HL-60 (cell line): ENCODE measurements around the gene NOVA1.

ENCODE experiments used
- DNase-seq, 2 experiments: peaks; one replicate each; pipeline ENCODE4 v3.0.0-alpha.2; 2010 to 2020; ENCODE audit warnings: low read depth in 1 of 2, low spot score in 1 of 2
- H3K27ac ChIP-seq: fragments of 250-450 bp; sonication (Bioruptor Pico); replicated peaks from 2 replicates; pipeline ENCODE4 v1.5.1; 2020; ENCODE audit warnings: mild to moderate bottlenecking, moderate library complexity
- H3K27me3 ChIP-seq: fragments of 250-450 bp; sonication (Bioruptor Pico); 2 replicates; pipeline ENCODE4 v1.5.1; 2021; ENCODE audit warnings: mild to moderate bottlenecking, moderate library complexity; ENCODE audit not compliant: insufficient read depth, poor library complexity, severe bottlenecking
- H3K4me3 ChIP-seq: replicated peaks from 2 replicates; pipeline ENCODE4 v1.5.1; 2011; ENCODE audit warnings: mild to moderate bottlenecking, control low read depth, low read length; ENCODE audit not compliant: insufficient read depth
- CTCF ChIP-seq: IDR thresholded peaks from one replicate; pipeline ENCODE4 v1.5.1; 2011; ENCODE audit warnings: low read length, control low read depth, inconsistent platforms; ENCODE audit not compliant: insufficient read depth
- GABPA ChIP-seq: IDR thresholded peaks from 2 replicates; pipeline ENCODE4 v1.6.1; 2012; ENCODE audit warnings: low read depth
- POLR2AphosphoS5 ChIP-seq: IDR thresholded peaks from 2 replicates; pipeline ENCODE4 v1.6.1; 2012; ENCODE audit warnings: low read depth
- REST ChIP-seq: IDR thresholded peaks from 2 replicates; pipeline ENCODE4 v1.6.1; 2012; ENCODE audit warnings: low read depth; ENCODE audit not compliant: insufficient replicate concordance
- SPI1 ChIP-seq: IDR thresholded peaks from 2 replicates; pipeline ENCODE4 v1.6.1; 2012; ENCODE audit warnings: low read depth, mild to moderate bottlenecking, borderline replicate concordance

Gene NOVA1

GRCh38 chr14:26598672-26599131 lies 869 bp upstream of the NOVA1 start:
- no peak for DNase-seq
- Histone ChIP-seq H3K27ac (no peak overlapping the region), H3K27me3 (peaks cover 27% of the 10 kb centered on the region), H3K4me3 (no peak overlapping the region)
- TF ChIP-seq POLR2AphosphoS5 = no peak
- no peak for TF ChIP-seq GABPA
- TF ChIP-seq REST = no peak
- no peak for TF ChIP-seq SPI1
- no peak for TF ChIP-seq CTCF

GRCh38 chr14:26598081-26598671 lies 343 bp upstream of the NOVA1 start:
- DNase-seq = no peak
- Histone ChIP-seq H3K4me3 (peak overlapping the region; percentile 35), H3K27ac (no peak overlapping the region), H3K27me3 (peaks cover 27% of the 10 kb centered on the region)
- TF ChIP-seq POLR2AphosphoS5 (no peak), SPI1 (no peak), CTCF (no peak), GABPA (no peak), REST (no peak)

- Histone ChIP-seq H3K27ac (no peak overlapping the region), H3K27me3 (peaks cover 27% of the 10 kb centered on the region), H3K4me3 (peak overlapping the region; percentile 35)
- no peak for TF ChIP-seq GABPA
- TF ChIP-seq CTCF = no peak
- no peak for TF ChIP-seq SPI1
- TF ChIP-seq REST = no peak
- TF ChIP-seq POLR2AphosphoS5 = no peak
- DNase-seq = no peak
Measured at GRCh38 chr14:26597071-26597588, 703 bp downstream of the NOVA1 start.
